A549 (cell line): ENCODE data around the gene DPEP2. TPM values are rescaled to one million over a fixed set of nuclear protein-coding genes. Genes with fewer than 3 reads are reported as not detected.
A peak's percentile ranks its signal among the peaks of the same experiment; 100 is the strongest.
"Not testable (repeated sequence)": the region's sequence is repeated elsewhere in the genome, so short reads cannot be mapped to it uniquely, and the experiment has no call there.

Experiments used
- ATAC-seq, 2 experiments: fragments of 200-7000 bp in 1 of 2; fragments of >200 bp in 1 of 2; cut with Nextera tagmentation in 1 of 2; cut with Tn5 transposase in 1 of 2; 3 replicates each; pipeline versions ENCODE4 v1.8.0 to v1.9.1; 2018 to 2020; ENCODE audit warnings: mild to moderate bottlenecking in 1 of 2, moderate library complexity in 1 of 2
- CTCF ChIA-PET: fragments of 300-600 bp; sonication (Branson Sonifier 250); formaldehyde crosslinking; extraction: SDS; loops from one replicate; lab custom pipeline; 2021; ENCODE audit warnings: antibody characterized with exemption, inconsistent platforms; lab: Yijun Ruan, JAX
- POLR2A ChIA-PET: fragments of 350-600 bp; formaldehyde crosslinking; extraction: SDS; loops from one replicate; lab custom pipeline; 2021; ENCODE audit warnings: antibody characterized with exemption, inconsistent platforms; lab: Yijun Ruan, JAX
- DNase-seq, 2 experiments: peaks; one replicate each; pipeline versions ENCODE4 v3.0.0 to v3.0.0-alpha.2; 2011 to 2016; ENCODE audit warnings: low read depth in 1 of 2, low spot score in 1 of 2
- FAIRE-seq: peaks from 2 replicates; lab custom pipeline; 2011; peaks lifted over from hg19 to GRCh38; lab: Jason Lieb, UNC
- H3K27ac ChIP-seq, 2 experiments: fragments of >200 bp; sonication (Bioruptor Twin); formaldehyde crosslinking; 3 replicates each; pipeline ENCODE4 v1.5.1; 2016 to 2017
- H3K4me1 ChIP-seq: fragments of >200 bp; sonication (Bioruptor Twin); formaldehyde crosslinking; 3 replicates; pipeline ENCODE4 v1.6.1; 2016
- H3K4me2 ChIP-seq: fragments of >200 bp; sonication (Bioruptor Twin); formaldehyde crosslinking; 3 replicates; pipeline ENCODE4 v1.6.1; 2016
- H3K4me3 ChIP-seq: fragments of >200 bp; sonication (Bioruptor Twin); formaldehyde crosslinking; 3 replicates; pipeline ENCODE4 v1.5.1; 2016
- H3K9me3 ChIP-seq: fragments of >200 bp; sonication (Bioruptor Twin); formaldehyde crosslinking; 3 replicates; pipeline ENCODE4 v1.6.1; 2016
- BCL3 ChIP-seq: fragments of >200 bp; sonication (Bioruptor Twin); formaldehyde crosslinking; IDR thresholded peaks from 3 replicates; pipeline ENCODE4 v1.6.1; 2016
- BHLHE40 ChIP-seq: IDR thresholded peaks from 2 replicates; pipeline ENCODE4 v1.6.1; 2012; ENCODE audit warnings: low read depth, low read length, inconsistent platforms
- CBX8 ChIP-seq: fragments of 200-600 bp; sonication (generic); IDR thresholded peaks from 2 replicates; pipeline ENCODE4 v1.6.1; 2016
- CHD2 ChIP-seq: fragments of 150-350 bp; IDR thresholded peaks from 2 replicates; pipeline ENCODE4 v1.6.1; 2014; ENCODE audit warnings: low read length; ENCODE audit not compliant: partially characterized antibody
- EHF ChIP-seq: fragments of 250-450 bp; sonication (Bioruptor Pico); IDR thresholded peaks from 2 replicates; pipeline ENCODE4 v1.5.0; 2020; ENCODE audit warnings: mild to moderate bottlenecking
- FOXS1 ChIP-seq: fragments of 250-450 bp; sonication (Bioruptor Pico); IDR thresholded peaks from 2 replicates; pipeline ENCODE4 v1.5.0; 2020; ENCODE audit warnings: mild to moderate bottlenecking, moderate library complexity
- HEYL ChIP-seq: fragments of 250-450 bp; sonication (Bioruptor Pico); IDR thresholded peaks from 2 replicates; pipeline ENCODE4 v1.8.0; 2021; ENCODE audit warnings: mild to moderate bottlenecking, moderate library complexity
- HMGXB4 ChIP-seq: fragments of 250-450 bp; sonication (Bioruptor Pico); IDR thresholded peaks from 2 replicates; pipeline ENCODE4 v1.5.0; 2021; ENCODE audit warnings: mild to moderate bottlenecking, moderate library complexity, borderline replicate concordance
- HOXB13 ChIP-seq: fragments of 250-450 bp; sonication (Bioruptor Pico); IDR thresholded peaks from 2 replicates; pipeline ENCODE4 v1.5.0; 2020; ENCODE audit warnings: low read depth, mild to moderate bottlenecking, moderate library complexity
- HOXB5 ChIP-seq: fragments of 250-450 bp; sonication (Bioruptor Pico); IDR thresholded peaks from 2 replicates; pipeline ENCODE4 v1.5.0; 2020; ENCODE audit warnings: mild to moderate bottlenecking, moderate library complexity
- MAZ ChIP-seq: fragments of 150-350 bp; IDR thresholded peaks from 2 replicates; pipeline ENCODE4 v1.6.1; 2014; ENCODE audit warnings: antibody characterized with exemption, low read depth, low read length, borderline replicate concordance
- NR3C1 ChIP-seq: fragments of >200 bp; sonication (Bioruptor Twin); formaldehyde crosslinking; IDR thresholded peaks from 3 replicates; pipeline ENCODE4 v1.6.1; 2017
- POLR2A ChIP-seq: IDR thresholded peaks from 2 replicates; pipeline ENCODE4 v1.6.1; 2012; ENCODE audit warnings: mild to moderate bottlenecking, low read length
- RAD21 ChIP-seq, 2 experiments: fragments of >200 bp in 1 of 2; sonication (Bioruptor Twin) in 1 of 2; formaldehyde crosslinking in 1 of 2; IDR thresholded peaks in 1 of 2; conservative IDR thresholded peaks in 1 of 2; 2 replicates in 1 of 2; 3 replicates in 1 of 2; pipeline ENCODE4 v1.6.1; 2012 to 2018; ENCODE audit warnings: inconsistent platforms in 1 of 2
- RARB ChIP-seq: fragments of 250-450 bp; sonication (Bioruptor Pico); IDR thresholded peaks from 2 replicates; pipeline ENCODE4 v1.8.0; 2021; ENCODE audit warnings: mild to moderate bottlenecking, moderate library complexity
- REST ChIP-seq: fragments of 200-600 bp; sonication (generic); IDR thresholded peaks from 2 replicates; pipeline ENCODE4 v1.6.1; 2016; ENCODE audit warnings: antibody characterized with exemption, mild to moderate bottlenecking, moderate library complexity
- TP53 ChIP-seq: fragments of 250-450 bp; sonication (Bioruptor Pico); IDR thresholded peaks from 2 replicates; pipeline ENCODE4 v1.5.0; 2021; ENCODE audit warnings: mild to moderate bottlenecking, moderate library complexity
- USF2 ChIP-seq: fragments of 450-650 bp; IDR thresholded peaks from 2 replicates; pipeline ENCODE4 v1.6.1; 2014; ENCODE audit warnings: antibody characterized with exemption
- ZNF302 ChIP-seq: fragments of 250-450 bp; sonication (Bioruptor Pico); IDR thresholded peaks from 2 replicates; pipeline ENCODE4 v1.9.0; 2021; ENCODE audit warnings: inconsistent platforms, mild to moderate bottlenecking, moderate library complexity
- WGBS: methylation state at CpG from one replicate; pipeline ENCODE4 v1.1.6; 2017; ENCODE audit errors: missing lambda C conversion rate; 5-methylcytosine and 5-hydroxymethylcytosine counted together
- polyA plus RNA-seq, 4 experiments: library from polyadenylated mRNA; depleted of rRNA in 3 of 4; stranded (reverse); fragments of >200 nt; fragmentation: RNase III in 1 of 4; extraction: RNeasy Plus Mini Kit Qiagen cat#74134 plus additional on column Dnase treatment in 1 of 4; gene quantifications; 2 replicates in 3 of 4; 3 replicates in 1 of 4; pipeline ENCODE4 v1.2.3, GENCODE V29; 2011 to 2017

The DPEP2 gene
- polyA plus RNA-seq, 2 of the 4 experiments (the other 2 are of a cell fraction): not detected

GRCh38 chr16:68015681-68016080 is 16.4 kb upstream of the DPEP2 start, which contains the start of gene DPEP2NB (continued):
- TF ChIP-seq HMGXB4 (CRISPR knock-in tag) (no peak), BCL3 (no peak), ZNF302 (no peak), HOXB13 (CRISPR knock-in tag) (no peak)

GRCh38 chr16:68013440-68013839 is 14.2 kb upstream of the DPEP2 start:
- POLR2A ChIA-PET: no interaction called here
- no peak for TF ChIP-seq REST
- TF ChIP-seq RARB (CRISPR knock-in tag): no peak
- no peak for TF ChIP-seq NR3C1
- TF ChIP-seq USF2: no peak
- TF ChIP-seq TP53 (CRISPR knock-in tag): no peak
- no peak for TF ChIP-seq FOXS1 (CRISPR knock-in tag)
- TF ChIP-seq POLR2A: no peak
- TF ChIP-seq HOXB5 (CRISPR knock-in tag): no peak
- TF ChIP-seq BHLHE40: no peak
- no peak for TF ChIP-seq EHF
- TF ChIP-seq RAD21 (conservative IDR thresholded peaks at IDR 0.05 in 1 of 2, IDR thresholded peaks at IDR 0.05 in 1 of 2): no peak
- TF ChIP-seq CBX8: no peak
- TF ChIP-seq MAZ: no peak
- no peak for TF ChIP-seq HEYL (CRISPR knock-in tag)
- no peak for TF ChIP-seq CHD2
- Histone ChIP-seq H3K9me3 (no peaks in the 10 kb centered on the region), H3K4me2 (no peak overlapping the region), H3K27ac (no peak overlapping the region), H3K4me3 (no peak overlapping the region), H3K4me1 (no peaks in the 10 kb centered on the region)
- ATAC-seq (0 out of 6 replicates have a peak, but pooled peaks of 1 of the 2 experiments have one; percentile 23), DNase-seq (no peak), FAIRE-seq (no peak)
- 8% methylated on average over 1 of the region's 1 CpG for WGBS
- CTCF ChIA-PET: interaction anchor here (0.6 to 2.0 kb wide), 2 partner anchors 28 to 61 kb away, joined by 3 to 6 read pairs; no protein-coding TSS in a partner anchor

GRCh38 chr16:68009872-68010271 is 10.6 kb upstream of the DPEP2 start:
- FAIRE-seq, H3K4me2 ChIP-seq, H3K4me3 ChIP-seq, ATAC-seq, H3K27ac ChIP-seq, H3K4me1 ChIP-seq, POLR2A ChIA-PET, H3K9me3 ChIP-seq, DNase-seq: not testable (repeated sequence)
- CTCF ChIA-PET: interaction anchor here (0.6 to 1.4 kb wide), 2 partner anchors 31 to 187 kb away, joined by 3 to 5 read pairs; no protein-coding TSS in a partner anchor
- WGBS: 43% methylated on average over 4 of the region's 4 CpGs
